Upper lobe of left lung (tissue), 4 donors: ENCODE results near the gene CEP250.

ENCODE experiments used
- CTCF ChIP-seq, 6 experiments: fragments of 450-650 bp in 4 of 6; fragments of 200-600 bp in 2 of 6; sonication (generic) in 2 of 6; IDR thresholded peaks; one replicate each; pipeline ENCODE4 v1.5.1; 2016 to 2019; ENCODE audit warnings: antibody characterized with exemption in 6 of 6
- POLR2A ChIP-seq, 4 donors: fragments of 450-650 bp; IDR thresholded peaks; one replicate each; pipeline ENCODE4 v1.5.1; 2016 to 2017; ENCODE audit warnings: antibody characterized with exemption in 4 of 4, mild to moderate bottlenecking in 2 of 4

- TF ChIP-seq CTCF (IDR thresholded peaks at IDR 0.05) = no peak
- no peak for TF ChIP-seq POLR2A (IDR thresholded peaks at IDR 0.05)
These were observed 50.8 kb downstream of the CEP250 start for GRCh38 chr20:35506179-35506578.
